NCI-H1417 (cell line): ENCODE results near the gene NSMF.
"Not testable (repeated sequence)": the region's sequence is repeated elsewhere in the genome, so short reads cannot be mapped to it uniquely, and the experiment has no call there.

ENCODE experiments used
- DNase-seq, 3 experiments: peaks; one replicate each; lab custom pipeline; 2025; lab: John Stamatoyannopoulos, UW

Gene NSMF

GRCh38 chr9:137411260-137411644, 47.9 kb downstream of the NSMF start:
- no peak for DNase-seq

- DNase-seq: no peak
These were observed 48.3 kb downstream of the NSMF start for GRCh38 chr9:137410891-137411249.

GRCh38 chr9:137410236-137410890, 48.8 kb downstream of the NSMF start:
- DNase-seq: not testable (repeated sequence)

GRCh38 chr9:137409515-137409914, 49.6 kb downstream of the NSMF start:
- no peak for DNase-seq

GRCh38 chr9:137408651-137409405, 50.3 kb downstream of the NSMF start:
- no peak for DNase-seq

GRCh38 chr9:137407590-137408300, 51.4 kb downstream of the NSMF start:
- DNase-seq: no peak

- peak in 2 of 3 experiments; percentile 41 to 54 for DNase-seq
These were observed 52.1 kb downstream of the NSMF start for GRCh38 chr9:137406876-137407589.

- no peak for DNase-seq
These were observed 52.9 kb downstream of the NSMF start for GRCh38 chr9:137406085-137406760.

- DNase-seq: no peak
These were observed 53.5 kb downstream of the NSMF start for GRCh38 chr9:137405677-137406081.

- no peak for DNase-seq
These were observed 54.1 kb downstream of the NSMF start for GRCh38 chr9:137404961-137405567.

GRCh38 chr9:137403269-137403668, 55.9 kb downstream of the NSMF start:
- no peak for DNase-seq

GRCh38 chr9:137402746-137403145, 56.4 kb downstream of the NSMF start:
- DNase-seq: no peak

GRCh38 chr9:137398561-137399468, 60.3 kb downstream of the NSMF start:
- DNase-seq: no peak

GRCh38 chr9:137397675-137398423, 61.3 kb downstream of the NSMF start:
- DNase-seq: no peak
